T-helper 9 cell (primary cell): Measurements from ENCODE around the gene FBXO41.

ENCODE experiments used
- DNase-seq: peaks from one replicate; pipeline ENCODE4 v3.0.0-alpha.2; 2020

The FBXO41 gene

GRCh38 chr2:73238976-73239375 lies 45.3 kb downstream of the FBXO41 start:
- DNase-seq = no peak

DNA sequence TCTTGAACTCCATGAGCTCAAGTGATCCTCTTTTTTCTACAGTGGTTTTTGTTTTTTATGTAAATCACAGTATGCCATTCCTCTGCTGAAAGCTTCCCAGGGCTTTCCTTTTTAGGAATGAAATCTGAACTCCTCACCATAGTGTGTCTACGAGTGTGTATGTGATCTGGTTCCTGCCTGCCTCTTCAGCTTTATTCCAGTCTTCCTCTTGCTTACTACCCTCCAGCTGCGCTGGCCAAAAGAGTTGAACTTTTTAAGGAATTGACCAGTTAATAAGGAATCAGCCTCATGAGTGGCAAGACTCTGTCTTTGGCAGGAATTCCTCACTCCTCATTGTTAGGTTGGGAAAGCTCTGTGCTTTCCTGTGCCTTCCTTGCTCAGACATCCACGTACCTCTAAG lies 46.1 kb downstream of the FBXO41 start:
- DNase-seq = no peak

GRCh38 chr2:73237168-73237567 lies 47.1 kb downstream of the FBXO41 start:
- no peak for DNase-seq

DNA sequence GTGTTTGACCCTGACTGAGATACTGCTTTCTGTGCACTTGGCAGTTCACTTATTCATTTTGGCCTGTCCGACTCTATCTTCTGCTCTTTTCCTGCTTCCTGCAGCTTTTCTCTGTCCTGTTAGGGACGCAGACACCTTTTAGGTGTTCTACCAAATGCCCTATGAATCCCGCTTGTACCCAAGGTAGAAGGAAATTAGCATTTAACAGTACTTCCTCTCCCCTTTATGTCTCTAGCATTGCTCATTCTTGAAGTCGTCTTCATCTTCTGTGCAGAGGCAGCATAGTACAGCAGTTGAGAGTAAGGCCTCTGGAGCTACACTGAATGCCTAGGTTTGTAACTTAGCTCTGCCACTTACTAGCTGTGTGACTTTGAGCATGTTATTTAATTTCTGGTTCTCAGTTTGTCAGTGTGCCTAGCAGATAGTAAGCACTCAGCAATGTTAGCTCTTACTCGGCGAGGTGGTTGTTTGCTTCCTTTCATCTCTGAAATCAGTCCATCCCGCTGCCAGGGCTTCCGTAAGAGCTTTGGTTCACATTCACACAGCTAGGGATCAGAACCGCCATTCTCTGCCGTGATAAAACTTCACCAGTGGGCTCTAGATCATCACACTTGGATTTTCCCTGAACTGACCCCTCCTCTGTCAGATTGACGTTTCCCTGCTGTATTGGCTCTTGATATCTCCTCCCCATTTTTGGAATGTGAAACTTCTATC lies 48.8 kb downstream of the FBXO41 start:
- DNase-seq = no peak

DNA sequence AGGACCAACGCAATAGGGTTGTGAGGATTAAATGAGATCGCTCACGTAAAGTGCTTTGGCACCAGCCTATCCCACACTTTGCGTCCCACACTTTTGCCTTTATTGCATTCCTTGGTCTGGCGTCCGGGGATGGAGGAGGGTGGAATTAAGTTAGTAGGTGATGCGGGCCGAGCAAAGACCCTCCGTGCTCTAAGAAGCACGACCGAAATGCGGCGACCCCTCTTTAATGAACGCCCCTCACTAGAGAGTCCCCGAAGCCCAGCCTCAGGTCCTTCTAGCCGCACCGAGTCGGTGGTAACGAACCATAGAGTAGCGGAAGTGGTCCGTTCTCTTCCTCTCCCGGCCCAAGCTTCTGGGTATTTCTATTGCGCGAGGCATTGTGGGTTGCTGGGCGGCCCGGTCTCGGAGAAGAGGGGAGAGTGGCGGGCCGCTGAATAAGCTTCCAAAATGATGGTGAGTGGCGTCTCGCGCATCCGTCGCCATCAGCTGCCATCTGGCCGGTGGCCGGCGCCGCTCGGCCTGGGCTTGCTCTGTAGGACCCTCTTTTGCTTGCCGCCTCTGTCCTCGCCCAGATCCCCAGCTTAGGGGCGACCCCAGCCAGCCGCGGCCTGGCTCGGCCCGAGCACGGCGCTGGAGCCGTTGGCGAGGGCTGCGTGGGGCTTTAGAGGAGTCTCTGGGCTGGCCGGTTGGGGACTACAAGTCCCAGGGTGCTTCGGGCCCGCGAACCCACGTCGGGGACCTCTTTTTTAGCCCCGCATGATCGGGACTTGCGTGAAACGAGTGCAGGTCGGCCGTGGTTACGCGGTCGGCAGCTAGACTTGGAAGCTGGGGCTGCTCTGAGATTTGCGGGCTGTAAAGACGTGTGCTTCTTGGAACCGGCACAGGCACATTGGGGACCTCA lies 50.1 kb downstream of the FBXO41 start, which contains the start of gene CCT7:
CCT7 (plus strand) TSS at position 377 of the 901 bp plus-strand sequence; CDS start at position 448, 71 bp downstream.
- DNase-seq = peak; percentile 76

- peak; percentile 90 for DNase-seq
Observed at GRCh38 chr2:73233154-73233931, 50.9 kb downstream of the FBXO41 start, which contains the start of gene PRADC1. PRADC1 (minus strand) TSS chr2:73233239; CDS start chr2:73233160, 79 bp downstream.

DNA sequence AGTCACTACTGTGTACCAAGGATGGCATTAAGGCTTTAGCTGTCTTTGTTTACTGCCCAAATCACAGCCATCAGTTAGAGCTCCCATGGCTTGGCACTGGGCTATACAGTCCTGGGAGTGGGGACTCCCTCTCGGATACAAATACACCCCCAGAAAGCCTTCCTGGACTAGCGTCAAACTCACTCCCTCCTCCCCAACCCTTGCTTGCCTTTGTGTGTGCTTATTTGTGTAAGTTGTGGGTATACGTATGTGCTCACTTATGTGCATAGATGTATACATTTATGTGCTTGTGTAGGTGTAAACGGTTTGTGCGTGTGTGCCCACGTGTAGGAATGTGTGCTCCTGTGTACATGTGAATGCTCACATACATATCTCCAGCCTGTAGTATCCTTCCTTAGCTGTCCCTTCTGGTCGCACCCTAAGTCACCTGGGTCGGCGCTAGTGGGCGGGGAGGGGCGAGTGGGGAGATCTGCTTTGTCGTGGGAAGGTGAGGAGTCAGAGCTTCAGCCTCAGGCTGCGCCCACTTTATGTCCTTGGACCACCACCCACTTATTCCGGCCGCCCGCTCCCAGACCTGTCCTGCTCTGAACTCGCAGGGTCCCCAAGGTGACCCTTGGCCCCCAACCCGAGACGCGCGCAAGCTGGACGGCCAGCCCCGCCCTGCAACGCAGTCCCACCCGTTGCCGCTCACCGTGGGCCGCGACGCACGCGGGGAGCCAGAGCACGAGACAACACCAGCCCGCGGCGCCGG lies 51.7 kb downstream of the FBXO41 start:
- DNase-seq = no peak

- no peak for DNase-seq
Observed at GRCh38 chr2:73228631-73229030, 55.6 kb downstream of the FBXO41 start.

- no peak for DNase-seq
Observed at GRCh38 chr2:73227086-73227485, 57.2 kb downstream of the FBXO41 start.

DNA sequence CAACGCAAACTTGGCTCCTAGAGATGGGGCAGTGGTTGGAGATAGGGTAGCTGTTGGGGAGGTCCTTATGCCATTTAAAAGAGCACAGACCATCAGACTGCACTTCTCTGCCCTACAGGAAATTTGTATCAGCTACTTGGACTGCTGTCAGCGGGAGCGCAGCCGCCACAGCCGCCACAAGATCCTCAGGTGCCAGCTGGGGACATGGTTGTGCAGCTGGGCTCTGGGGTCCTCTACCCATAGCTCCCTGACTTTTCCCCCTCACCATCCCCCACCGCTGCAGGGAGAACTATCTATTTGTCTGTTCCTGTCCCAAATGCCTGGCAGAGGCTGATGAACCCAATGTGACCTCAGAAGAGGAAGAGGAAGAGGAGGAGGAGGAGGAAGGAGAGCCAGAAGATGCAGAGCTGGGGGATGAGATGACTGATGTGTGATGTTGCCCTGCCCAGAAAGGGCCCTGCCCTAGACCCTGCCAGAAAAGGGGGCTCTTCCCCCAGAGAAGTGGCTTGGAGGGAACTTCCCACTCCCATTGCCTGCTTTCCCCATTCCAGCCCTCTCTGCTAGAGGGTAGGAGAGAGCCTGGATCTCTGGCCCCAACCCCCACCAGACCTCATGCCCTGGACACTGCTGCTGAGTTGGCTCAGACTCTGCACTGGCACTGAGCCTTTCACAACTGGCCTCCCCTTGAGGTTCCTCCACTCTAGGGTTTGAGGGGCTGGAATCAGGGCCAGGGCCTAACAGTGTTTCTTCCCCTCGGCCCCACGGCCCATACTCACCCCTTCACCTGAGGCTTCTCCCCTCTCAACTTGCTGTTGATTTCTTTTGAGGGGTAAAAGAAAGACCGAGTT lies 58.5 kb downstream of the FBXO41 start:
- DNase-seq = no peak

- no peak for DNase-seq
Observed at GRCh38 chr2:73223821-73224220, 60.5 kb downstream of the FBXO41 start.

- DNase-seq = no peak
Observed at GRCh38 chr2:73218298-73218697, 66.0 kb downstream of the FBXO41 start.

GRCh38 chr2:73217826-73218225 lies 66.5 kb downstream of the FBXO41 start:
- no peak for DNase-seq

DNA sequence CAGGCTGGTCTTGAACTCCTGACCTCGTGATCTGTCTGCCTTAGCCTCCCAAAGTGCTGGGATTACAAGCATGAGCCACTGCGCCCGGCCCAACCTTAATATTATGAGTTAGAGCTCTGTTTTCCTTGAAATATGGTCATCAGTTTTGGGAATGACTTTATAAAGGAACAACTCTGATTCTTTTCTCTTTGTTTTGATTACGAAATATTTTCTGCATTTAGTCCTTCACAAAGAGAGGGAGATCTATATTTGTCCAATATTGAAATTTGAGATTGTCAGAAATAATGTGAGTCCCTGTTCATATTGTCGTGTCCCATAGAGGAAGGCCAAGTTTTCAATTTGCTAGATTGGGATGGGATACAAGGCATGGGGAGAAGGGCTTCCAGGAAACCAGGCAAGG lies 67.1 kb downstream of the FBXO41 start:
- no peak for DNase-seq

GRCh38 chr2:73215254-73215653 lies 69.0 kb downstream of the FBXO41 start:
- DNase-seq = no peak

- DNase-seq = peak; percentile 88
Observed at GRCh38 chr2:73214120-73215035, 69.9 kb downstream of the FBXO41 start, which contains the start of gene SMYD5. SMYD5 (plus strand) TSS chr2:73214245; CDS start chr2:73214267, 22 bp downstream.

DNA sequence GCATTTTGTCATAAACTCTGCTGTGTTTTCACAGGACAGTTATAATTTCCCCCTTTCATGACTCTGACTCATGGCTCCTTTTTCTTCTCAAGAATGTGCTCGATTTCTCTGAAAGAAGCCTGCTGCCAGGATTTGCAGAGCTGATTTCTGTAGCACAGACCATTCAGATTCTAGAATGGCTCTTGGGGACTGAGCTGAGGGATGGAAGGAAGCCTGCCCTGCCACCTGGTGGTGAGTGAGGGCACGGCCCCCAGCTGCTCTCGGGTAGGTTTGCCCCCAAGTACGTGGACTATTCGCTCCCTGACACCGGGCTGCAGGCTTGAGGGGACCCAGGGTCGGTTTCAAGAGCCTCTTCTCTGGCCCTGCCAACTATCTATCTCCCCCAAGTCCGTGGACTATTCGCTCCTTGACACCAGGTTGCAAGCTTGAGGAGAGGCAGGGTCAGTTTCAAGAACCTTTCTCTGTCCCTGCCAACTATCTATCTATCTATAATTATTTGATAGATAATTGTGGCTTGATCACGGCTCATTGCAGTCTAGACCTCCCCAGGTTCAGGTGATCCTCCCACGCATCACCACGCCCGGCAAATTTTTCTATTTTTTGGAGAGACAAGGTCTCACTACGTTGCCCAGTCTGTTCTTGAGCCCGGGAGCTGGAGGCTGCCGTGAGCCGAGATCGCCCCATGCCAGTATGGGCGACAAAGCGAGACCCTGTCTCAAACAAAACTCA lies 71.7 kb downstream of the FBXO41 start:
- peak; percentile 62 for DNase-seq

DNA sequence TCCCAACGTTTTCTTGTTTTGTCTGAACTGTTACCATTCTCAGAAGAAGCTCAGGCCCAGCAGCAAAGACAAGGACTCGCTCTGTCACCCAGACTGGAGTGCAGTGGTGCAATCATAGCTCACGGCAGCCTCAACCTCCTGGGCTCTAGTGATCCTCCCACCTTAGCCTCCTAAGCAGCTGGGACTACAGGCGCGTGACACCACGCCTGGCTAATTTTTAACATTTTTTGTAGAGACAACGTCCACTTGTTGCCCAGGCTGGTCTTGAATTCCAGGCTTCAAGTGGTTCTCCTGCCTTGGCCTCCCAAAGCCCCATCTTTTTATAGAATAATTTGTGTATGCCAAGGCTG lies 72.2 kb downstream of the FBXO41 start:
- DNase-seq = no peak

DNA sequence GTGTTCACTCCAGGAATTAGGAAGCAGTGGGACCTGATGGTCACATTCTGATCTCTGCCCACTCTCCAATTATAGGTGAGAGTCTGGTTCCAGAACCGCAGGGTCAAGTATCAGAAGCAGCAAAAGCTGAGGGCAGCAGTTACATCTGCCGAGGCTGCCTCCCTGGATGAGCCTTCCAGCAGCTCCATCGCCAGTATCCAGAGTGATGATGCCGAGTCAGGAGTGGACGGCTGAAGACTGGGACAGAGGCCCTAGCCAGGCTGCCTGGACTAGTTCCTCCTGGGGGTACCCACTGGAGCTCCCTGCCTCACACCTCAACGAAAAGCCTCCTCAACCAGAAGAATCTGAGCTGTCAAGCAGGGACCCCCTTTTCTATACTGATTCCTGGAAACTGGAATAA lies 73.6 kb downstream of the FBXO41 start:
- no peak for DNase-seq
